Left lung (tissue), 10 donors: ENCODE measurements around the gene RBPJ. TPM values are rescaled to one million over a fixed set of nuclear protein-coding genes. Genes with fewer than 3 reads are reported as not detected.

Experiments used
- ATAC-seq: fragments of 200-7000 bp; cut with Tn5 transposase; one replicate; pipeline ENCODE4 v1.9.1; 2020; ENCODE audit warnings: moderate library complexity
- DNase-seq, 4 donors: peaks; one replicate each; pipeline ENCODE4 v3.0.0-alpha.2; 2013 to 2020
- H3K27ac ChIP-seq, 2 donors: fragments of 200-600 bp; sonication (generic) in 1 of 2; one replicate each; pipeline versions ENCODE4 v1.5.0 to v1.8.0; 2020 to 2021
- H3K27me3 ChIP-seq, 2 donors: fragments of 200-600 bp; sonication (generic) in 1 of 2; one replicate each; pipeline versions ENCODE4 v1.5.0 to v1.8.0; 2020 to 2021
- H3K36me3 ChIP-seq, 2 donors: fragments of 200-600 bp; sonication (generic) in 1 of 2; one replicate each; pipeline versions ENCODE4 v1.5.0 to v1.8.0; 2020 to 2021
- H3K4me1 ChIP-seq, 2 donors: fragments of 200-600 bp; one replicate each; pipeline ENCODE4 v1.8.0; 2021
- H3K4me3 ChIP-seq, 2 donors: fragments of 200-600 bp; sonication (generic) in 1 of 2; one replicate each; pipeline versions ENCODE4 v1.5.0 to v1.8.0; 2020 to 2021; ENCODE audit warnings: mild to moderate bottlenecking in 1 of 2
- H3K9me3 ChIP-seq, 2 donors: fragments of 200-600 bp; sonication (generic) in 1 of 2; one replicate each; pipeline versions ENCODE4 v1.5.0 to v1.8.0; 2020 to 2021
- CTCF ChIP-seq, 2 donors: fragments of 200-600 bp; sonication (generic) in 1 of 2; IDR thresholded peaks; one replicate each; pipeline versions ENCODE4 v1.5.0 to v1.8.0; 2021; ENCODE audit warnings: antibody characterized with exemption in 2 of 2
- intact Hi-C, 2 donors: fragments of 100-400 bp; cut with DNase I; formaldehyde crosslinking; loops; one replicate each; pipeline versions ENCODE4 v1.11.2 to v1.14.2; 2022
- polyA plus RNA-seq, 6 donors: library from polyadenylated mRNA; unstranded; fragments of 120-200 nt; gene quantifications; one replicate each; pipeline ENCODE4 v1.2.1, GENCODE V29; 2013; ENCODE audit not compliant: insufficient read length in 6 of 6
- total RNA-seq, 2 donors: library from RNA; stranded (reverse); fragmentation: NEBNext Ultra II Directional; extraction: Animal tissue kit (Norgen Biotek cat#: 25700); gene quantifications; one replicate each; pipeline ENCODE4 v1.2.1, GENCODE V29; 2021
- donor health status: DM: no; HTN: yes; CAD: no.
- donor health status: DM: no; HTN: no; CAD: no.

Gene RBPJ
- total and polyA plus RNA-seq, 8 donors: 88.6 to 127 (median 105) TPM

GRCh38 chr4:26377328-26378311 is 56.8 kb downstream of the RBPJ start:
- H3K4me1 ChIP-seq: peaks cover 15 to 59% of the 10 kb centered on the region in 2 donors
- TF ChIP-seq CTCF (IDR thresholded peaks at IDR 0.05): no peak
- H3K27ac ChIP-seq: peak overlapping the region; percentile 14 to 51
- DNase-seq: no peak
- H3K36me3 ChIP-seq: no peaks in the 10 kb centered on the region
- intact Hi-C loops: no loop called here
- ATAC-seq: peak; percentile 66
- H3K27me3 ChIP-seq: no peaks in the 10 kb centered on the region
- no peak overlapping the region for H3K4me3 ChIP-seq
- no peaks in the 10 kb centered on the region for H3K9me3 ChIP-seq

- Histone ChIP-seq H3K27ac (no peak overlapping the region), H3K4me1 (peaks cover 8 to 54% of the 10 kb centered on the region in 2 donors), H3K4me3 (no peak overlapping the region), H3K9me3 (no peaks in the 10 kb centered on the region), H3K27me3 (no peaks in the 10 kb centered on the region), H3K36me3 (no peaks in the 10 kb centered on the region)
- DNase-seq: no peak
- ATAC-seq: no peak
- intact Hi-C loops: no loop called here
- no peak for TF ChIP-seq CTCF (IDR thresholded peaks at IDR 0.05)
Observed at GRCh38 chr4:26379837-26380236, 59.0 kb downstream of the RBPJ start.

- H3K4me3 ChIP-seq: no peak overlapping the region
- ATAC-seq (no peak), DNase-seq (no peak)
- no peaks in the 10 kb centered on the region for H3K36me3 ChIP-seq
- intact Hi-C loops: no loop called here
- no peak for TF ChIP-seq CTCF (IDR thresholded peaks at IDR 0.05)
- H3K27me3 ChIP-seq: no peaks in the 10 kb centered on the region
- H3K4me1 ChIP-seq: peaks cover 8 to 57% of the 10 kb centered on the region in 2 donors
- H3K27ac ChIP-seq: no peak overlapping the region
- H3K9me3 ChIP-seq: no peaks in the 10 kb centered on the region
Observed at GRCh38 chr4:26380740-26381139, 59.9 kb downstream of the RBPJ start.

DNA sequence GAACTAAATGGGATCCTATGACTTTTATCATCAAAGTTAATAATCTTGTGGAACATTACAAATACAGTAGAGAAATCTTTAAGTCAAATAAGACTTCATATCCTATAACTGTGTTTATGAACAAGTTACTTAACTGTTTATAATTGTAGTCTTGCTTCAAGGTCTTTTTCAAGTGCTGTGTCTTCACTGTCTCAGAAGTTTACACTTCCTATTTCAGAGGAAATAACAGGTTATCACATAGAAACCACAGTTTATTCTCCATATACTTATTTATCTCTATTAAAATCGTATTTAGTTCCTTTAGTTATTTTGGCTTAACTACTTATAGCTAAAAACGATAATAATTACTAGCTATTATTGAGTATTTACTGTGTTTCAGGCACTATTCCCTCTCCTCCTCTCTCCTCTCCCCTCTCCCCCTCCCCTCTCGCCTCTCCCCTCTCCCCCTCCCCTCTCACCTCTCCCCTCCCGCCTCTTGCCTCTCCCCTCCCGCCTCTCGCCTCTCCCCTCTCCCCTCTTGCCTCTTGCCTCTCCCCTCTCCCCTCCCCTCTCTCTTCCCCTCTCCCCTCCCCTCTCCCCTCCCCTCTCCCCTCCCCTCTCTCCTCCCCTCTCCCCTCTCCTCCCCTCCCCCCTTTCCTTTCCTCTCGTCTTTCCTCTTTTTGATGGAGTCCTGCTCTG is 63.7 kb downstream of the RBPJ start:
- H3K27me3 ChIP-seq: no peaks in the 10 kb centered on the region
- no peak for TF ChIP-seq CTCF (IDR thresholded peaks at IDR 0.05)
- intact Hi-C loops: no loop called here

DNA sequence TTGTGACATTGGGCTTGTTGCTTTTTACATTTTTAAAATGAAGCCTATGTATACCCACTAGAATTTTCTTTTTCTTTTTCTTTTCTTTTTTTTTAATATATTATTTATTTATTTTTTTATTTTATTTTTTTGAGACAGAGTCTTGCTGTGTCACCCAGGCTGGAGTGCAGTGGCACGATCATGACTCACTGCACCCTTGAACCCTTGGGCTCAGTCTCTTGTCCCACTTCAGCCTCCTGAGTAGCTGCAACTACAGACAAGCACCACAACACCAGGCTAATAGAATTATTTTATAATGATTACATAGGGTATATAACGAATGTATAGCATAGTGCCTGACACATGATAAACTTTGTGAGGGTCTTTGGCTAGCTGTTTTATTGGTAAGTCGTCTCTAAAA is 64.9 kb downstream of the RBPJ start:
- peak; percentile 78 for ATAC-seq
- no peak for DNase-seq
- peaks cover 0 to 37% of the 10 kb centered on the region in 2 donors for H3K36me3 ChIP-seq
- no peaks in the 10 kb centered on the region for H3K27me3 ChIP-seq
- H3K4me1 ChIP-seq: peaks cover 0 to 30% of the 10 kb centered on the region in 2 donors
- TF ChIP-seq CTCF (IDR thresholded peaks at IDR 0.05): no peak
- no peaks in the 10 kb centered on the region for H3K9me3 ChIP-seq
- H3K4me3 ChIP-seq: no peak overlapping the region
- H3K27ac ChIP-seq: no peak overlapping the region
- intact Hi-C loops: no loop called here

More for the DNA sequence above, 63.7 kb downstream of the RBPJ start:
- H3K4me3 ChIP-seq: no peak overlapping the region
- peaks cover 0 to 34% of the 10 kb centered on the region in 2 donors for H3K4me1 ChIP-seq
- H3K27ac ChIP-seq: no peak overlapping the region
- no peak for DNase-seq
- no peaks in the 10 kb centered on the region for H3K9me3 ChIP-seq
- no peak for ATAC-seq
- peaks cover 0 to 25% of the 10 kb centered on the region in 2 donors for H3K36me3 ChIP-seq
